HG03432 (cell line): Measurements from ENCODE around the gene HIP1.
"Not testable (repeated sequence)": the region's sequence is repeated elsewhere in the genome, so short reads cannot be mapped to it uniquely, and the experiment has no call there.

ENCODE experiments used
- ATAC-seq: cut with Tn5 transposase; IDR thresholded peaks from one replicate; pipeline ENCODE4 v1.9.1; 2021; ENCODE audit warnings: mild to moderate bottlenecking, moderate library complexity; ENCODE audit not compliant: unreplicated experiment

The HIP1 gene

DNA sequence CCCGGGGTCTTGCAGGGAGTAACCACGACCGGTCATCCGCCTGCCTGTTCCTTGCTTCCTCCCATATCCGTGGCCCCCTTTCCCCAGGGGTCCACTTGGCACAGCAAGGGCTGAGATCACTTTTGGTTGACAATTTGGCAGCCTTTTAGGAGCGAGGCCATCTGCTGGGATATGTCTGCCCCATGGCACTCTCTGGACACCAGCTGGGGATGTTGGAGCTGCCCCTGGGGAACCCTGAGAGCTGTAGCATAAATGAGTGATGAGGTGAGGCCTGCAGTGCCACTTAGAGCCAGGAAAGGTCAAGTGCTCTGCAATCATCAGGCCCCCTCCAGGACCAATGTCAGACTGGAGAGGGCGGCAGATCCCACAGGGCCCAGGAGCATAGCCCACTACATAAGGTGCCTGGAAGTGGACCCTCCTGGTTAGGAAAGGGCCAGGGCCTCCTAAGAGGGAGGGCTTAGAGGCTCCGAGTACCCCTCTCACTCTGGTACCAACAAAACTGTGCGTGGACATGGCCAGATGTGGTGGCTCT is 92.1 kb downstream of the HIP1 start:
- no peak for ATAC-seq

GRCh38 chr7:75645570-75645969 is 93.2 kb downstream of the HIP1 start:
- ATAC-seq = no peak

DNA sequence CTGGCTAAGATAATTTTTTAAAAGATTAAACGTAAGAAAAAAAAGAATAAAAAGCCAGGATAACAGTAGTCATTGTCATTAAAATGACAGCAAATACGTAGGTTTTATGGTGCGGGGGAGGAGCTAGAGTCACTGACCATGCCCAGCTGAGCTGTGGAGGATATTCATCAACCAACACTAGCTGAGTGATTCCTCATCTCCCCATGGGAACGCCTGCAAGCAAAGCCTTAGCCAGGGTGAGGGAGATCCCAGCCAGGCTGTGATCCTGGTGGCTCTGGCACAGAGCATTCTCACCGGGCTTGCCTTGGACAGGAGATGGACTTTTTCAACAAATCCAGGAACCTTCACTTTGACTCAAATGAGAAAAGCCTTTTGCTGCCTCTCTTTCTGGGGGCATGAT is 94.2 kb downstream of the HIP1 start:
- ATAC-seq = no peak

GRCh38 chr7:75642810-75643486 is 95.8 kb downstream of the HIP1 start:
- ATAC-seq = no peak

DNA sequence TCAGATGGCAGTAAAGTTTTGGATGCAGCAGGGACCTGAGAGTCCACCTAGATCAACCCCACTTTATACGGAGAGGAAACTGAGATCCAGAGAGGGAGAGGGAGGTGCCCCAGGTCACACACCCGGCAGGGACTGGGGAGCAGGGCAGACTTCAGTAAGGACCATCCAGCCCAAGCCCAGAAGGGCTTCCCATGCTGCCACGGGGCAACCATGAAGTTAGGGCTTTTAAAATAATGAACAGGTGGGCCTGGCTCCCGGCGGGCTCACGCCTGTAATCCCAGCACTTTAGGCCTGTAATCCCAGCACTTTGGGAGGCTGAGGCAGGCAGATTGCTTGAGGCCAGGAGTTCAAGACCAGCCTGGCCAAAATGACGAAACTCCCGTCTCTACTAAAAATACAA is 98.5 kb downstream of the HIP1 start:
- no peak for ATAC-seq

- ATAC-seq = no peak
These were observed 98.9 kb downstream of the HIP1 start for GRCh38 chr7:75639886-75640190.

GRCh38 chr7:75639071-75639885 is 99.5 kb downstream of the HIP1 start:
- ATAC-seq = no peak

GRCh38 chr7:75638594-75639070 is 100.1 kb downstream of the HIP1 start:
- no peak for ATAC-seq

DNA sequence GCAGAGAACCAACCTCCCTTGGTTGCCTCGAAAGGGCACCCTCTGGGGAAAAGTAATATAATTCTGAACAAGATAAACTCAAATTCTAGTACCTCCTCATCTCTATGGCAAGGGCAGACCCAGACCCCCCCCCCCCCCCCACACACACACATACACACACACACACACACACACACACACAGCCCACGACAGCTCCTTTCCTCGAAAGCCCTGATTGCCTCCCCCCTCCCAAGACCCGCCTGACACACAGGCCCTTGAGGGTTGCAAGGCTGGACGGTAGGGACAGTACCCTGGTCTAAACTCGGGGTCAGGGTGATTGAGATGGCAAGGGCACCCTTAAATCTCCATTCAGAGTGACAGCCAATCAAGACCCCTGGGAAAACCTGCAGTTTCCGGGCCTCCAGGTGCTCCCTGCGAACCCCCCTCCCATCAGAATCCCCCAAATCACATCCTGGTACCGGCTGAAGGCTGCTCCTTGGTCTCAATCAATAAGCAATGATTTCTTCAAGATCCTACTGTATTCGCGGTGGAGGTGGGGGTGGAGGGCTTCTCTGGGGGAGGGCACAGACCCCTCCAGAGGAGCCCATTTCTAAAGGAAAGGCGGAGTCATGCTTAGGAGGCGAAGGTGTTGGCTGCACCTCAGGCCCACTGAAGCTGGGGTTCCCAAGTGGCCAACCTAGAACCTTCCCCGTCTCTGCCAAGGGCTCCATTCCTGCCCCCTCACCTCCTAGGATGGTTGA is 100.7 kb downstream of the HIP1 start:
- ATAC-seq = no peak

DNA sequence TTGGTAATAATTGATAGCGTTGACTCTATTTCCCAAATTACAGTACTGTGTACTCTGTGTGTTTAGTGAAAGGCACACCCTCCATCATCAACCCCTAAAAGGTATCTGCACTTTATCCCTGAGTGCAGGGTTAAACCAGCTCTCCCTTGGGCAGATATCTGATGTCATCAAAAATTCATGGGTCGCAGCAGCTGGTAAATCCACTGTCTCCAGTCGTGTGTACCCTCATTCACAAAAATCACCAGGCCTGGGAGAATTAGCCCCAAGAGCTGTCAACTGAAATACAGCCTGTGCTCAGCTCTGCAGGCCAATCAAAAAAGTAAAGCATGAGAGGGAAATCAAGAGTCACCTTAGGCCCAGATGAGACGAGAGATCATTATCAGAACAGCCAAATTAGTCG is 103.7 kb downstream of the HIP1 start:
- ATAC-seq = no peak

DNA sequence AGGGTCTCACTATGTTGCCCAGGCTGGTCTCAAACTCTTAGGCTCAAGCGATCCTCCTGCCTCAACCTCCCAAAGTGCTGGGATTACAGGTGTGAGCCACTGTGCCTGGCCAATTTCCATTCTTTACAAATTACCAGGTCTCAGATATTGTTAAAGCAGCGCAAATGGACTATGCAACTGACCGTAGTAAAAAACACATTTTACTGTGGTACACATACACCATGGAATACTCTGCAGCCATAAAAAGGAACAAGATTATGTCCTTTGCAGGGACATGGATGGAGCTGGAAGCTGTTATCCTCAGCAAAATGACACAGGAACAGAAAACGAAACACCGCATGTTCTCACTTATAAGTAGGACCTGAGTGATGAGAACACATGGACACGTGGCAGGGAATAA is 106.2 kb downstream of the HIP1 start:
- not testable (repeated sequence) for ATAC-seq

- ATAC-seq = no peak
These were observed 107.0 kb downstream of the HIP1 start for GRCh38 chr7:75631711-75632110.

DNA sequence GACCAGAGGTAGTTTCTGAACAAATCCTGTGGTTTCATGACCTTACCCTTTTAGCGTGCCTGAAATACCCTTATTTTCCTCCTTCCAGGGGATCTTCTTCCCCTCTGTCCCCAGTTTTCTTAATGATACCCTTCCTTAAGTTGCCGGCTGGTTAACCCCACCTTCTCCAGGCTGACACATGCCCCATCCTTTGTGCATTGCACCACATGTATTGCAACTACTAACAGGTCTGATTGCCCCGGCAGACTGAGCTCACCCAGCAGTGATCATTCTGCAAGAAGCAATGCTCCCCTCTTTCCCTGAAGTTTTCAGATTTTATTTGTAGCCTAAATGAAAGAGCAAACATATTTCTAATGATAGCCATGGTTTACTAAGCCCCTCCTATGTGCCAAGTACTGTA is 108.2 kb downstream of the HIP1 start:
- no peak for ATAC-seq

GRCh38 chr7:75629044-75629443 is 109.7 kb downstream of the HIP1 start:
- no peak for ATAC-seq

- ATAC-seq = no peak
These were observed 110.7 kb downstream of the HIP1 start for GRCh38 chr7:75628055-75628454.

GRCh38 chr7:75626954-75627353 is 111.8 kb downstream of the HIP1 start:
- no peak for ATAC-seq

GRCh38 chr7:75625868-75626267 is 112.9 kb downstream of the HIP1 start:
- no peak for ATAC-seq

DNA sequence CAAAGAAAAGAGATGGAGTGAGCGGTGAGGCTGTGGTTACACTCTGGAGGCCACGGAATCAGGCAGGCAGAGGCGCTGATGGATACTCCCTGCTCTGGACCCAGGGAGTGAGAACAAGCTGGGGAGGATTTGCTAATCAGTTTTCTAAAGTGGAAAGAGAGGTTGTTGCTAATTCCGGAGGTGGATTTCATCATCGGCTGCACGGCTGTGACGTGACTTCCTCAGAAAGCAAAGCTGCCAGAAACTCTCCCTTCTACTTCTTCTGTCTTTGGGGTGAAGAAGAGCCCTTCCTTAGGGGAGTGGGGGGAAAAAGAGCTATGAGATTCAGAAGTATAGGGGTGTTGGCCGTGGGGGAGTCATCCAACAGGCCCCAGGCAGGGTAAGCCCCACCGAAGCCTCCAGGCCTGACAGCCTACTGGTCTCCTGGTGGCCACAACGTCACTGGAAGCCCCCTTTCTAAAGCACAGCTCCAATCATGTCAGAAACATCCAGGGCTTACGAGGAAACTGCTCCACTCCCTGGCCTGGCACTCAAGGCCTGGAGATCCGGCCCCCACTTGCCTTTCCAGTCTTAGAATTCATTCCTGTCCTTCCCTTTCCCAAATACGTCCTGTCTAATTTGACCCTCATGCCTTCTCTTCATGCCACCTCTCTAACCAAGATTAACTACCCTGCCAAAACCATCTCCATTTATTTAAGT is 114.5 kb downstream of the HIP1 start:
- no peak for ATAC-seq

GRCh38 chr7:75623390-75624133 is 115.2 kb downstream of the HIP1 start:
- no peak for ATAC-seq

- no peak for ATAC-seq
These were observed 117.6 kb downstream of the HIP1 start for GRCh38 chr7:75621124-75621523.
